Measurements from ENCODE around the gene PLCXD1.
"Not testable (repeated sequence)": the region's sequence is repeated elsewhere in the genome, so short reads cannot be mapped to it uniquely, and the experiment has no call there.

PLCXD1 gene

GRCh38 chrX:317424-318067 is 36.4 kb downstream of the PLCXD1 start:
- DNase-seq (ENCODE audit: low read depth in 2 of 2) = no peak

GRCh38 chrX:318068-318738 is 37.0 kb downstream of the PLCXD1 start:
- peak; percentile 97 for DNase-seq (ENCODE audit: low read depth in 2 of 2)

- DNase-seq (ENCODE audit: low read depth in 2 of 2) = peak; percentile 96 to 97
These were observed 37.8 kb downstream of the PLCXD1 start, which contains the start of gene GTPBP6 for GRCh38 chrX:318739-319578. GTPBP6 (minus strand) TSS chrX:318796; CDS start chrX:318787, 9 bp downstream.

GRCh38 chrX:319579-320125 is 38.5 kb downstream of the PLCXD1 start:
- DNase-seq (ENCODE audit: low read depth in 2 of 2) = no peak

- DNase-seq (ENCODE audit: low read depth in 2 of 2) = no peak
These were observed 39.1 kb downstream of the PLCXD1 start for GRCh38 chrX:320126-320783.

GRCh38 chrX:323721-324628 is 42.8 kb downstream of the PLCXD1 start:
- DNase-seq (ENCODE audit: low read depth in 2 of 2) = no peak

- not testable (repeated sequence) for DNase-seq (ENCODE audit: low read depth in 2 of 2)
These were observed 43.5 kb downstream of the PLCXD1 start for GRCh38 chrX:324664-325063.

GRCh38 chrX:327660-328126 is 46.5 kb downstream of the PLCXD1 start:
- DNase-seq (ENCODE audit: low read depth in 2 of 2) = no peak

- no peak for DNase-seq (ENCODE audit: low read depth in 2 of 2)
These were observed 48.2 kb downstream of the PLCXD1 start for GRCh38 chrX:329291-329910.

GRCh38 chrX:330141-330725 is 49.1 kb downstream of the PLCXD1 start:
- not testable (repeated sequence) for DNase-seq (ENCODE audit: low read depth in 2 of 2)

- DNase-seq (ENCODE audit: low read depth in 2 of 2) = no peak
These were observed 49.6 kb downstream of the PLCXD1 start for GRCh38 chrX:330726-331150.

- DNase-seq (ENCODE audit: low read depth in 2 of 2) = no peak
These were observed 50.1 kb downstream of the PLCXD1 start for GRCh38 chrX:331151-331824.

- DNase-seq (ENCODE audit: low read depth in 2 of 2) = no peak
These were observed 50.8 kb downstream of the PLCXD1 start for GRCh38 chrX:331825-332495.

GRCh38 chrX:332496-332860 is 51.3 kb downstream of the PLCXD1 start:
- DNase-seq (ENCODE audit: low read depth in 2 of 2) = no peak

GRCh38 chrX:332916-333610 is 51.9 kb downstream of the PLCXD1 start:
- no peak for DNase-seq (ENCODE audit: low read depth in 2 of 2)

- no peak for DNase-seq (ENCODE audit: low read depth in 2 of 2)
These were observed 52.6 kb downstream of the PLCXD1 start for GRCh38 chrX:333611-334311.

- DNase-seq (ENCODE audit: low read depth in 2 of 2) = no peak
These were observed 53.2 kb downstream of the PLCXD1 start for GRCh38 chrX:334331-334891.
